Panc1 (cell line): Measurements from ENCODE around the gene PLEKHG7. TPM values are rescaled to one million over a fixed set of nuclear protein-coding genes. Genes with fewer than 3 reads are reported as not detected.

Experiments
- ATAC-seq: fragments of 200-7000 bp; cut with Tn5 transposase; 2 replicates; pipeline ENCODE4 v1.9.1; 2020; ENCODE audit warnings: mild to moderate bottlenecking, moderate library complexity
- BruUV-seq: library from RNA; stranded (reverse); fragments of 400-500 nt; replicated peaks from 2 replicates; lab custom pipeline; 2021; lab: Mats Ljungman, UMichigan
- CTCF ChIA-PET: fragments of 300-600 bp; sonication (Branson Sonifier 250); formaldehyde crosslinking; loops from one replicate; lab custom pipeline; 2022; ENCODE audit warnings: antibody characterized with exemption; lab: Charles Lee
- POLR2A ChIA-PET: fragments of 300-600 bp; sonication (Branson Sonifier 250); formaldehyde crosslinking; loops from one replicate; lab custom pipeline; 2022; ENCODE audit warnings: antibody characterized with exemption; lab: Charles Lee
- DNase-seq: peaks from one replicate; pipeline ENCODE4 v3.0.0-alpha.2; 2010; ENCODE audit warnings: low read depth, low spot score
- H3K27ac ChIP-seq: 2 replicates; pipeline ENCODE4 v1.5.1; 2011; ENCODE audit warnings: mild to moderate bottlenecking, low read length, inconsistent platforms
- H3K27me3 ChIP-seq: fragments of 200-500 bp; sonication (Bioruptor generic); 2 replicates; pipeline ENCODE4 v1.6.0; 2014; ENCODE audit warnings: low read length, inconsistent platforms; ENCODE audit not compliant: control insufficient read depth, insufficient read depth
- H3K36me3 ChIP-seq: fragments of 200-500 bp; sonication (Bioruptor generic); 2 replicates; pipeline ENCODE4 v1.5.1; 2014; ENCODE audit warnings: inconsistent platforms, mild to moderate bottlenecking, low read length, moderate library complexity; ENCODE audit not compliant: control insufficient read depth, insufficient read depth
- H3K4me1 ChIP-seq: 2 replicates; pipeline ENCODE4 v1.5.1; 2011; ENCODE audit warnings: inconsistent platforms, mild to moderate bottlenecking, low read length, moderate library complexity; ENCODE audit not compliant: control insufficient read depth, insufficient read depth
- H3K4me3 ChIP-seq, 2 experiments: 2 replicates each; pipeline ENCODE4 v1.5.1; 2011 to 2012; ENCODE audit warnings: low read depth in 2 of 2, low read length in 2 of 2, mild to moderate bottlenecking in 2 of 2, inconsistent platforms in 1 of 2, moderate library complexity in 1 of 2
- H3K9me3 ChIP-seq: fragments of 200-500 bp; sonication (Bioruptor generic); 2 replicates; pipeline ENCODE4 v1.5.1; 2014; ENCODE audit warnings: low read depth, mild to moderate bottlenecking, inconsistent platforms, low read length, moderate library complexity; ENCODE audit not compliant: control insufficient read depth, insufficient read depth
- CTCF ChIP-seq: fragments of 450-650 bp; IDR thresholded peaks from 2 replicates; pipeline ENCODE4 v1.5.1; 2017; ENCODE audit warnings: mild to moderate bottlenecking
- POLR2AphosphoS5 ChIP-seq: IDR thresholded peaks from 2 replicates; pipeline ENCODE4 v1.6.1; 2012; ENCODE audit warnings: mild to moderate bottlenecking, low read depth, low read length, moderate library complexity
- REST ChIP-seq, 2 experiments: IDR thresholded peaks; 2 replicates each; pipeline ENCODE4 v1.6.1; 2011 to 2012; ENCODE audit warnings: low read depth in 2 of 2, control low read depth in 1 of 2, low read length in 1 of 2, mild to moderate bottlenecking in 1 of 2, moderate library complexity in 1 of 2; ENCODE audit not compliant: insufficient read depth in 1 of 2
- SIN3A ChIP-seq: IDR thresholded peaks from 2 replicates; pipeline ENCODE4 v1.6.1; 2012; ENCODE audit warnings: low read depth, mild to moderate bottlenecking, low read length, moderate library complexity, borderline replicate concordance; ENCODE audit not compliant: insufficient read depth
- TCF7L2 ChIP-seq: IDR thresholded peaks from 2 replicates; pipeline ENCODE4 v1.6.1; 2011; ENCODE audit warnings: mild to moderate bottlenecking, low read depth, low read length, inconsistent platforms
- in situ Hi-C: cut with HindIII; loops from 2 replicates; pipeline ENCODE4 v1.10.0; 2016; ENCODE audit warnings: low sequenced_read_pairs, low pct_unique_long_range_greater_than_20kb
- intact Hi-C: fragments of 100-400 bp; cut with micrococcal nuclease; formaldehyde crosslinking; loops from one replicate; pipeline ENCODE4 v1.10.0; 2022; ENCODE audit not compliant: unreplicated experiment
- total RNA-seq: library from RNA; stranded (reverse); gene quantifications from one replicate; pipeline ENCODE4 v1.2.1, GENCODE V29; 2021; ENCODE audit not compliant: unreplicated experiment

Gene PLEKHG7
- total RNA-seq, 1 experiment from 2014 or later, result not detected

GRCh38 chr12:92721130-92721529, 18.3 kb downstream of the PLEKHG7 start:
- in situ Hi-C loops (no loop called here), intact Hi-C loops (no loop called here)
- ChIA-PET CTCF (no interaction called here), POLR2A (no interaction called here)
- no peaks in the 10 kb centered on the region for H3K4me1 ChIP-seq
- H3K9me3 ChIP-seq, result no peaks in the 10 kb centered on the region
- TF ChIP-seq TCF7L2 (no peak), CTCF (no peak)
- no peaks in the 10 kb centered on the region for H3K36me3 ChIP-seq
- DNase-seq (no peak), ATAC-seq (no peak)
- H3K4me3 ChIP-seq, result no peak overlapping the region
- no TSS peak for BruUV-seq
- H3K27ac ChIP-seq, result no peak overlapping the region
- no peaks in the 10 kb centered on the region for H3K27me3 ChIP-seq

- ChIA-PET POLR2A (no interaction called here), CTCF (no interaction called here)
- BruUV-seq, result no TSS peak
Measured at GRCh38 chr12:92721656-92722055, 18.9 kb downstream of the PLEKHG7 start.

More at GRCh38 chr12:92721656-92722055, 18.9 kb downstream of the PLEKHG7 start:
- DNase-seq (no peak), ATAC-seq (no peak)
- H3K4me3 ChIP-seq, result no peak overlapping the region
- H3K4me1 ChIP-seq, result no peaks in the 10 kb centered on the region
- H3K36me3 ChIP-seq, result no peaks in the 10 kb centered on the region
- intact Hi-C loops, result no loop called here
- no peak overlapping the region for H3K27ac ChIP-seq
- H3K9me3 ChIP-seq, result no peaks in the 10 kb centered on the region
- TF ChIP-seq CTCF, result no peak
- no peak for TF ChIP-seq POLR2AphosphoS5
- no peak for TF ChIP-seq SIN3A
- no peak for TF ChIP-seq TCF7L2
- TF ChIP-seq REST (IDR thresholded peaks at IDR 0.05; ENCODE audit: insufficient read depth in 1 of 2, low read depth in 2 of 2, low read length in 1 of 2), result no peak
- in situ Hi-C loops, result no loop called here
- no peaks in the 10 kb centered on the region for H3K27me3 ChIP-seq
